H9 (cell line): ENCODE data around the gene DLG5. TPM values are rescaled to one million over a fixed set of nuclear protein-coding genes. Genes with fewer than 3 reads are reported as not detected.

Source experiments
- DNase-seq: peaks from one replicate; pipeline ENCODE4 v3.0.0-alpha.2; 2017
- H2AFZ ChIP-seq: one replicate; pipeline ENCODE4 v1.6.1; 2013; ENCODE audit warnings: mild to moderate bottlenecking, low read length, control low read depth, moderate library complexity
- H2AK5ac ChIP-seq: 2 replicates; pipeline ENCODE4 v1.6.1; 2013; ENCODE audit warnings: low read length, control low read depth, mixed read lengths; ENCODE audit not compliant: insufficient read length
- H2BK120ac ChIP-seq: one replicate; pipeline ENCODE4 v1.6.1; 2013; ENCODE audit warnings: low read depth, mild to moderate bottlenecking, low read length, control low read depth, inconsistent platforms; ENCODE audit not compliant: poor library complexity, severe bottlenecking
- H2BK12ac ChIP-seq: 2 replicates; pipeline ENCODE4 v1.6.1; 2013; ENCODE audit warnings: low read length, control low read depth, mixed read lengths, low read depth; ENCODE audit not compliant: insufficient read length
- H2BK15ac ChIP-seq: 2 replicates; pipeline ENCODE4 v1.6.1; 2013; ENCODE audit warnings: low read depth, low read length, control low read depth
- H2BK20ac ChIP-seq: one replicate; pipeline ENCODE4 v1.6.1; 2013; ENCODE audit warnings: low read depth, mild to moderate bottlenecking, low read length, control low read depth, inconsistent platforms; ENCODE audit not compliant: poor library complexity, severe bottlenecking
- H2BK5ac ChIP-seq: 2 replicates; pipeline ENCODE4 v1.6.1; 2013; ENCODE audit warnings: low read length, control low read depth, mixed read lengths; ENCODE audit not compliant: insufficient read length
- H3K14ac ChIP-seq: 2 replicates; pipeline ENCODE4 v1.6.1; 2013; ENCODE audit warnings: low read length, control low read depth; ENCODE audit not compliant: insufficient read depth
- H3K18ac ChIP-seq: 2 replicates; pipeline ENCODE4 v1.6.1; 2013; ENCODE audit warnings: low read depth, mild to moderate bottlenecking, mixed read lengths, low read length, control low read depth; ENCODE audit not compliant: insufficient read length
- H3K23ac ChIP-seq: 2 replicates; pipeline ENCODE4 v1.6.1; 2013; ENCODE audit warnings: low read length, control low read depth, mixed read lengths, low read depth; ENCODE audit not compliant: insufficient read length
- H3K23me2 ChIP-seq: 2 replicates; pipeline ENCODE4 v1.6.1; 2013; ENCODE audit warnings: low read depth, mild to moderate bottlenecking, mixed read lengths, low read length, control low read depth; ENCODE audit not compliant: insufficient read length, poor library complexity, severe bottlenecking
- H3K27ac ChIP-seq: 2 replicates; pipeline ENCODE4 v1.5.1; 2013; ENCODE audit warnings: low read length, control low read depth, mixed read lengths, low read depth; ENCODE audit not compliant: insufficient read length
- H3K27me3 ChIP-seq: 2 replicates; pipeline ENCODE4 v1.6.1; 2013; ENCODE audit warnings: low read length, control low read depth, inconsistent platforms; ENCODE audit not compliant: insufficient read depth
- H3K4ac ChIP-seq: 2 replicates; pipeline ENCODE4 v1.6.1; 2013; ENCODE audit warnings: low read depth, mild to moderate bottlenecking, control low read depth, inconsistent platforms, low read length, moderate library complexity
- H3K4me1 ChIP-seq: 2 replicates; pipeline ENCODE4 v1.6.1; 2013; ENCODE audit warnings: low read length, control low read depth, inconsistent platforms; ENCODE audit not compliant: insufficient read depth
- H3K4me2 ChIP-seq: 2 replicates; pipeline ENCODE4 v1.6.1; 2013; ENCODE audit warnings: low read length, control low read depth, mixed read lengths; ENCODE audit not compliant: insufficient read length, insufficient read depth
- H3K56ac ChIP-seq: 2 replicates; pipeline ENCODE4 v1.6.1; 2013; ENCODE audit warnings: low read depth, mild to moderate bottlenecking, mixed read lengths, low read length, control low read depth; ENCODE audit not compliant: insufficient read length
- H3K79me1 ChIP-seq: 2 replicates; pipeline ENCODE4 v1.6.1; 2013; ENCODE audit warnings: low read depth, mild to moderate bottlenecking, moderate library complexity, low read length, control low read depth, inconsistent platforms; ENCODE audit not compliant: insufficient read depth, poor library complexity, severe bottlenecking
- H3K79me2 ChIP-seq: 2 replicates; pipeline ENCODE4 v1.6.1; 2013; ENCODE audit warnings: low read length, control low read depth, inconsistent platforms; ENCODE audit not compliant: insufficient read depth
- H3K9ac ChIP-seq: 2 replicates; pipeline ENCODE4 v1.6.1; 2013; ENCODE audit warnings: low read length, control low read depth, mixed read lengths; ENCODE audit not compliant: insufficient read length; ENCODE audit errors: extremely low read depth
- H3K9me3 ChIP-seq: one replicate; pipeline ENCODE4 v1.6.1; 2013; ENCODE audit warnings: low read depth, low read length, inconsistent platforms; ENCODE audit not compliant: control insufficient read depth
- H3T11ph ChIP-seq: one replicate; pipeline ENCODE4 v1.6.1; 2013; ENCODE audit warnings: mild to moderate bottlenecking, low read length, control low read depth, inconsistent platforms
- H4K20me1 ChIP-seq: one replicate; pipeline ENCODE4 v1.6.1; 2013; ENCODE audit not compliant: control insufficient read depth, insufficient read length, insufficient read depth
- H4K5ac ChIP-seq: 2 replicates; pipeline ENCODE4 v1.6.1; 2013; ENCODE audit warnings: low read depth, mild to moderate bottlenecking, mixed read lengths, low read length, control low read depth; ENCODE audit not compliant: insufficient read length
- H4K8ac ChIP-seq: replicated peaks from 2 replicates; pipeline ENCODE4 v1.6.1; 2013; ENCODE audit warnings: low read length, control low read depth, mixed read lengths, low read depth; ENCODE audit not compliant: insufficient read length
- H4K91ac ChIP-seq: 2 replicates; pipeline ENCODE4 v1.6.1; 2013; ENCODE audit warnings: low read depth, mild to moderate bottlenecking, moderate library complexity, mixed read lengths, low read length, control low read depth; ENCODE audit not compliant: insufficient read length
- H3K27ac Mint-ChIP-seq, 3 experiments: 2 replicates in 2 of 3; 3 replicates in 1 of 3; pipeline ENCODE4 v1.8.0; 2020 to 2021; ENCODE audit warnings: mixed read lengths in 3 of 3, mild to moderate bottlenecking in 1 of 3, moderate library complexity in 1 of 3
- H3K27me3 Mint-ChIP-seq: 2 replicates; pipeline ENCODE4 v1.8.0; 2021; ENCODE audit warnings: low read depth, mild to moderate bottlenecking, moderate library complexity, mixed read lengths
- H3K36me3 Mint-ChIP-seq, 3 experiments: 2 replicates in 2 of 3; 3 replicates in 1 of 3; pipeline ENCODE4 v1.8.0; 2020 to 2021; ENCODE audit warnings: low read depth in 3 of 3, mixed read lengths in 3 of 3; ENCODE audit not compliant: insufficient read depth in 1 of 3
- H3K4me1 Mint-ChIP-seq, 2 experiments: 2 replicates each; pipeline ENCODE4 v1.8.0; 2020; ENCODE audit warnings: mixed read lengths in 2 of 2
- H3K4me3 Mint-ChIP-seq, 2 experiments: 2 replicates in 1 of 2; 3 replicates in 1 of 2; pipeline ENCODE4 v1.8.0; 2020 to 2021; ENCODE audit warnings: mild to moderate bottlenecking in 2 of 2, mixed read lengths in 2 of 2, moderate library complexity in 1 of 2
- H3K9me3 Mint-ChIP-seq, 2 experiments: 2 replicates in 1 of 2; 3 replicates in 1 of 2; pipeline ENCODE4 v1.8.0; 2020; ENCODE audit warnings: mild to moderate bottlenecking in 2 of 2, mixed read lengths in 2 of 2, moderate library complexity in 1 of 2
- WGBS: extraction: QIAGEN DNeasy Blood & Tissue Kit; methylation state at CpG from one replicate; pipeline ENCODE4 v1.1.7; 2013; ENCODE audit warnings: missing lambda C conversion rate, low lambda C conversion rate, mixed read lengths; ENCODE audit not compliant: insufficient read length; ENCODE audit errors: extremely low coverage; 5-methylcytosine and 5-hydroxymethylcytosine counted together
- total RNA-seq: library from RNA; stranded (reverse); gene quantifications from 2 replicates; pipeline ENCODE4 v1.2.1, GENCODE V29; 2021
- TF ChIP-seq, protein P1 (sequence below): fragments of 200-600 bp; sonication (generic); conservative IDR thresholded peaks from 3 replicates; pipeline ENCODE4 v1.8.0; 2021; ENCODE audit warnings: antibody characterized with exemption, mild to moderate bottlenecking

The DLG5 gene
- total RNA-seq, 1 experiment from 2014 or later = 67.4 TPM

DNA sequence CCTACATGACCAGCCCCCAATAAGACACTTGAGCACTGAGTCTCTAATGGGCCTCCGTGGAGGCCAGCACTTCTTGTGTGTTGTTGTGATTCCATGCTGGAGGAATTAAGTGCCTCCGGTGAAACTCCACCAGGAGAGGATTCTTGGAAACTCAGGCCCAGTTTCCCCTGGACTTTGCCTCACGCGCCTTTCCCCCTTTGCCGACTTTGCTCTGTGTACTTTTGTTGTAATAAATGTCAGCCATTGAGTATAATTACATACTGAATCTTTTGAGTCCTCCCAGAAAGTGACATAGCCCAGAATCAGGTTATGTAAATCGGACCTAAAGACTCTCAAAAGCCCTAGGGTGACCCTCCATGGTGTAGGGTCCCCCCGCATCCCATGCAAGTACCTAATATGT lies 82.4 kb downstream of the DLG5 start:
- H3K4me1 ChIP-seq = peaks cover 3% of the 10 kb centered on the region; the same call in 1 of the 2 replicates
- Mint-ChIP-seq H3K27me3 (no peaks in the 10 kb centered on the region; the same call in 1 of the 2 replicates), H3K9me3 (no peaks in the 10 kb centered on the region), H3K4me1 (peaks cover 33 to 37% of the 10 kb centered on the region in 2 experiments), H3K36me3 (peaks cover 24 to 54% (median 50%) of the 10 kb centered on the region in 3 experiments; a peak in 6 of 7 replicates), H3K27ac (peak overlapping the region in 2 of 3 experiments; percentile 18 to 94; a peak in 2 of 7 replicates), H3K4me3 (no peak overlapping the region)
- H4K8ac ChIP-seq = no peak overlapping the region
- no peaks in the 10 kb centered on the region for H3K27me3 ChIP-seq
- no peaks in the 10 kb centered on the region for H3K79me2 ChIP-seq
- no peak overlapping the region for H3K4ac ChIP-seq
- TF ChIP-seq, protein P1, sequence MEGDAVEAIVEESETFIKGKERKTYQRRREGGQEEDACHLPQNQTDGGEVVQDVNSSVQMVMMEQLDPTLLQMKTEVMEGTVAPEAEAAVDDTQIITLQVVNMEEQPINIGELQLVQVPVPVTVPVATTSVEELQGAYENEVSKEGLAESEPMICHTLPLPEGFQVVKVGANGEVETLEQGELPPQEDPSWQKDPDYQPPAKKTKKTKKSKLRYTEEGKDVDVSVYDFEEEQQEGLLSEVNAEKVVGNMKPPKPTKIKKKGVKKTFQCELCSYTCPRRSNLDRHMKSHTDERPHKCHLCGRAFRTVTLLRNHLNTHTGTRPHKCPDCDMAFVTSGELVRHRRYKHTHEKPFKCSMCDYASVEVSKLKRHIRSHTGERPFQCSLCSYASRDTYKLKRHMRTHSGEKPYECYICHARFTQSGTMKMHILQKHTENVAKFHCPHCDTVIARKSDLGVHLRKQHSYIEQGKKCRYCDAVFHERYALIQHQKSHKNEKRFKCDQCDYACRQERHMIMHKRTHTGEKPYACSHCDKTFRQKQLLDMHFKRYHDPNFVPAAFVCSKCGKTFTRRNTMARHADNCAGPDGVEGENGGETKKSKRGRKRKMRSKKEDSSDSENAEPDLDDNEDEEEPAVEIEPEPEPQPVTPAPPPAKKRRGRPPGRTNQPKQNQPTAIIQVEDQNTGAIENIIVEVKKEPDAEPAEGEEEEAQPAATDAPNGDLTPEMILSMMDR = no peak
- H2BK120ac ChIP-seq = no peak overlapping the region
- H2BK20ac ChIP-seq = no peak overlapping the region
- no peak overlapping the region for H3K27ac ChIP-seq
- H3K56ac ChIP-seq = no peak overlapping the region
- H2BK15ac ChIP-seq = no peak overlapping the region
- no peak overlapping the region for H2AK5ac ChIP-seq
- no peaks in the 10 kb centered on the region for H3K23me2 ChIP-seq
- no CpG with 5 or more reads among the region's 7 CpGs for WGBS
- H4K5ac ChIP-seq = no peak overlapping the region
- no peak for DNase-seq
- no peak overlapping the region for H2AFZ ChIP-seq
- H3T11ph ChIP-seq = no peak overlapping the region
- no peaks in the 10 kb centered on the region for H4K20me1 ChIP-seq
- H2BK12ac ChIP-seq = no peak overlapping the region
- H4K91ac ChIP-seq = no peak overlapping the region
- no peak overlapping the region for H3K23ac ChIP-seq
- no peaks in the 10 kb centered on the region for H3K79me1 ChIP-seq
- H3K14ac ChIP-seq = no peak overlapping the region
- no peaks in the 10 kb centered on the region for H3K9me3 ChIP-seq
- no peak overlapping the region for H3K4me2 ChIP-seq
- no peak overlapping the region for H3K9ac ChIP-seq
- H3K18ac ChIP-seq = no peak overlapping the region
- H2BK5ac ChIP-seq = no peak overlapping the region
